GM19035 (cell line): ENCODE data around the gene MCU.
"Not testable (repeated sequence)": the region's sequence is repeated elsewhere in the genome, so short reads cannot be mapped to it uniquely, and the experiment has no call there.

Source experiments
- ATAC-seq: cut with Tn5 transposase; IDR thresholded peaks from one replicate; pipeline ENCODE4 v1.9.1; 2021; ENCODE audit not compliant: unreplicated experiment

Gene MCU

DNA sequence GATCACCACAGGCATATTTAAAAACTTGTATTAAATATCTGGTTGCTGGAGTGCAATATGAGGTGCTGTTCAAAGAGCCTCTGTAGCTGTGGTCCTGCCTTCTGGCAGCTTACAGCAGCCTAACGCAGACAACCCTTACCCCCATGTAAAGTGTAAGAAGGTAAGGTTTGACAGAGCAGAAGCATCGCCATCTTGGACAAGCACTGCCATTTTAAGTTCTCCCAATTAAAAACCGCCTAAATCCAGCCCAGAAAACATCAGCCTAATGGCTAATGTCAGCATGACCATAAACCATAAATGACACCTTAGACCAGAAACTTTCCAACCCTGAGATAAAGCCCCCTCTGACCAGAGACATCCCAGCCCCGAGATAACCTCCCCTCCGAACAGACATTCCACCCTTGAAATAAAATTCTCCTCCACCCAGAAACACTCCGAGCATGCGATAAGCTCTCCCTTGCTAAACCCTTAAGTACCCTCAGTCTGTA, 196.3 kb downstream of the MCU start:
- ATAC-seq: no peak

- no peak for ATAC-seq
Measured at GRCh38 chr10:72889391-72889831, 197.5 kb downstream of the MCU start.

DNA sequence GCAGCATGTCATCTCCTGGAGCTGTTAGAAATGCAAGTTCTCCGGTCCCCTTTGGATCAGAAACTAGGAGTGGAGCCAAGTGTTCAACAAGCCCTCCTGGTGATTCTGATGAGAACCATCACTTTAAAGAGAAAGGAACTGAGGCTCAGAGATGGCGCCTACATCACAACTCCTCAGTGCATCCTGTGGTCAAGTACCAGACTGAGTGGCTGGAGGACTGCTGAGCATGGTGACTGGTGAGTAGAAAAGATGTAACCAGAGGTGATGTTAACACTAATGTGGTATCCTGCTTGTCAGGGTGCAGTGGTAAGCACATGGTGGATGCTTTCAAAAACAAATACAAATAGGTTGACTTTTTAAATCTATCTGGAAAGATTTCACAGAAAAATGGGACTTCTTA, 198.1 kb downstream of the MCU start:
- no peak for ATAC-seq

DNA sequence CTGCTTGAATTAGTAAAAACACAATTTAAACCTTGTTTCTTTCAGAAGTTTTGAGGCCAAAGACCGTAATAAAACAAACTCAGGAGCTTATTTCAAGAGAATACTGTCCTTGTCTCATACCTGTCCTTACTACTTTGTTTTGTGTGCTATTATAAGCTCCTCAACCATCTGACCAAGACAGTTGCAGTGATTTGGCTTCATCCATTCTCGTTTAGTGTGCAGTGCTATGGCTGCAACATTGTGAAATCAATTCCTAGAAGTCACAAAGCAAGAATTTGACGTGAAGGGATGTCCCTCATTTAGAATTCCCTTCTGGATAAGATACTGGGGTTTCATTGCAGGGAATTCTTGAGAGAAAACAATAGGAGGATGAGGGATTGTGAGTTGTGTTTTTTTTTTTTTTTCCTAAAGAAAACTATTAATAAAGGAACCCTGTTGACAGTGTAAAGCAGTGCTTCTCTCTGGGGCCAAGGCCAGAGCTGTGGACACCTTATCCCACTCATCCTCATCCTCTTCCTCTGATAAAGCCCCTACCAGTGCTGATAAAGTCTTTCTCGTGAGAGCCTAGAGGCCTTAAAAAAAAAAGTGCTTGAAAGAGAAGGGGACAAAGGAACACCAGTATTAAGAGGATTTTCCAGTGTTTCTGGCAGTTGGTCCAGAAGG, 201.3 kb downstream of the MCU start, which contains the start of gene OIT3:
Gene OIT3, plus strand, starts transcription at position 604 of the 663 bp plus-strand sequence. CDS start 60 bp downstream, outside the sequence.
- no peak for ATAC-seq

DNA sequence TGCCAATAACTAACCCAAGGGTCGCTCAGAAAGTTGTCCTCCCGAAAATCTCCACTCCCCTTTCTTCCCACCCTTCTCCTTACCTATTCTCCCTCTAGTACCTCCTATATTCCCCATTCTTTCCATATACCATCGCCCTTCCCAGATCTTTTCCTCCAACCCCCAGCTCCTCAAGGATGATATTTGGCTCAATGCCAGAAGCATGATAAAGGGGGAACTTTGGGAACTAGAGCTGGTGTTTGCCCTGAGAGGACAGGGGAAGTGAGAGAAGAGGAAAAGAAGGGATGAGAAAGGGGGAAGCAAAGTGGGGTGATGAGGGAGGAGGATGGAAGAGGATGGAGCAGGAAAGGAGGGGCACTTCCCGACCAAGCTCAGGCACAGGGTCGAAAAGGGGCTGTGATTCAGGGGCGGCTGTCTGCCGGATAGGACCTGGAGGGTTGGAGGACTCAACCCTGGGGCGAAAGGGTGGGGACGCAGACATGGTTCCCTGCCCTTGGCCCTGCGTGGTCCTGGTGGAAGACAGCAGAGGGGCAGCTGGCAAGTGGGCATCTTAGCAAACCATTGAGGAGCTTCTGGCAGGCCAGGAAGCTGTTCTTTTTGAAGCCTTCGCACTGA, 203.4 kb downstream of the MCU start:
- ATAC-seq: no peak

DNA sequence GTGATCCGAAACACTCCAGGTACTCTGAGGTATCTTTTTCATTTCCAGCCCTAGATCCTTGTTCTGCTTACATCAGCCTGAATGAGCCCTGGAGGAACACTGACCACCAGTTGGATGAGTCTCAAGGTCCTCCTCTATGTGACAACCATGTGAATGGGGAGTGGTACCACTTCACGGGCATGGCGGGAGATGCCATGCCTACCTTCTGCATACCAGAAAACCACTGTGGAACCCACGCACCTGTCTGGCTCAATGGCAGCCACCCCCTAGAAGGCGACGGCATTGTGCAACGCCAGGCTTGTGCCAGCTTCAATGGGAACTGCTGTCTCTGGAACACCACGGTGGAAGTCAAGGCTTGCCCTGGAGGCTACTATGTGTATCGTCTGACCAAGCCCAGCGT, 206.7 kb downstream of the MCU start:
- no peak for ATAC-seq

GRCh38 chr10:72899545-72899944, 207.6 kb downstream of the MCU start:
- ATAC-seq: no peak

- ATAC-seq: not testable (repeated sequence)
Measured at GRCh38 chr10:72903941-72904446, 212.1 kb downstream of the MCU start.

GRCh38 chr10:72904806-72905205, 212.9 kb downstream of the MCU start:
- ATAC-seq: no peak

GRCh38 chr10:72906446-72906845, 214.5 kb downstream of the MCU start:
- ATAC-seq: no peak

DNA sequence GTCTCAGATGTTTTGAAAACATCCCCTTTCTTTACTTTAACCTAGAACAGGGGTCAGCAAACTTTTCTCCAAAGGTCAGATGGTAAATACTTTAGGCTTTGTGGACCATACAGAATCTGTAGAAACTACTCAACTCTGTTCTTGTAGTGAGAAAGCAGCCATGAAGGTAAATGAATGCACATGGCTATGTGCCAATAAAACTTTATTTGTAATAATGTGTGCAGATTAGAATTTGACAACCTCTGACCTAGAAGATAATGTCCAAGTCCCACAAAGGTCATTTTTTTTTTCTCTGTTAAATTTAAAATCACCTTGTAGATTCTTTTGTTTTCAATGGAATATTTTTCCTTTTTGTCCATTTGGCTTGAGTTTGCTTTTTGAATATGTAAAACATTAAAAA, 218.8 kb downstream of the MCU start:
- ATAC-seq: no peak

- ATAC-seq: no peak
Measured at GRCh38 chr10:72911758-72912157, 219.8 kb downstream of the MCU start.

DNA sequence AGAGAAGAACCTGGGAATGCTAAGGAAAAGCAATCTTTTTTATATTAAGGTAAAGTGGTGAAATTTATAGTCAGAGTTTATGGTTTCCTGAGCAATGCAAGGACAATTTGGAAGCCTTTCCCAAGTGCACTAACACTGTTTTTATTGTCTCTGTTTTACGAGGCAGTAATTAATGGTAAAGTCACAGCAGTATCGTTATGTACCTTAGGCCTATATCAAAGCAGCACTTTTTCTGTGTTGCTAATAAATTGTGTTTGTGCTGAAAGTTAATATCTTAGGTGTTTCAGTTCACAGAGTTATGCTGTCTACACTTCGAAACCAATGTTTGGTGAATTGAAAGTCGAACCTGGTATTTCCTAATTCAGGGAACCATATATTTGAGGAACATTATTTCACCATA, 220.8 kb downstream of the MCU start:
- no peak for ATAC-seq

- no peak for ATAC-seq
Measured at GRCh38 chr10:72913287-72913686, 221.3 kb downstream of the MCU start.

GRCh38 chr10:72917201-72917600, 225.3 kb downstream of the MCU start:
- ATAC-seq: not testable (repeated sequence)

DNA sequence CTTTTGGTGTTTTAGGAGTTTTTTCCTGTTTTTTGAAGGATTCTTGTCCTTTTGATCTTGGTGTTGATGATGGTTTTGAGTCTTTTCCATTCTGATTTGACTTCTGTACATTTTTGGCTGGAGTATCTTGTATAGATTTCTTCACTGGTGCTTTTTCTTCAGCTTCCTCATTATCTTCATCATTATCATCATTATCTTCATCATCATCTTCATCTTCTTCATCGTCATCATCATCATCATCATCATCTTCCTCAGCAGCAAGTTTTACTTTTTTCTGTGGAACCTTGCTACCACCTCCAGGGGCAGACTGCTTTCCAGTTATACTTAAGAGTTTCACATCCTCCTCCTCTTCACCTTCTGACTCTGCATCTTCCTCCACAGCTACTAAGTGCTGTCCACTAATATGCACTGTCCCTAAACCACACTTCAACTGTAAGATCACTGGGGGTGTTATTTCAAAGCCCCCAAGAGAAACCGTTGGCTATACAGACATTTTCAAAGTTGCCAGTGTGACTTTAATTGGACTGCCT, 225.9 kb downstream of the MCU start:
- ATAC-seq: not testable (repeated sequence)

DNA sequence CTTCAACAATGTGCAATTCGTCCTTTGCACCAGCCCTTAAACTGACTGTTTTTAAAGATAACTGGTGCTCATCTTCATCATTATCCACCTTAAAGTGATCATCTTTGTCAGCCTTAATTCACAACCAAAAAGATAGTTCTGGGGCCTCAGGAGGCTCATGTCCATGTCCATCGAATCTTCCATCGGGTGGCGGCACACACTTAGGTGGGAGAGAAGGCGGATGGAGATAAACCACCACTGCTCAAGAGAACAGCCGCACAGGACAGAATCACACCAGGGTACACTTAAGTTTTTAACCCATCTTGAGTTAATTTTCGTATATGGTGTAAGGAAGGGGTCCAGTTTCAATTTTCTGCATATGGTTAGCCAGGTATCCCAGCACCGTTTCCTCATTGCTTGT, 226.4 kb downstream of the MCU start:
- no peak for ATAC-seq

DNA sequence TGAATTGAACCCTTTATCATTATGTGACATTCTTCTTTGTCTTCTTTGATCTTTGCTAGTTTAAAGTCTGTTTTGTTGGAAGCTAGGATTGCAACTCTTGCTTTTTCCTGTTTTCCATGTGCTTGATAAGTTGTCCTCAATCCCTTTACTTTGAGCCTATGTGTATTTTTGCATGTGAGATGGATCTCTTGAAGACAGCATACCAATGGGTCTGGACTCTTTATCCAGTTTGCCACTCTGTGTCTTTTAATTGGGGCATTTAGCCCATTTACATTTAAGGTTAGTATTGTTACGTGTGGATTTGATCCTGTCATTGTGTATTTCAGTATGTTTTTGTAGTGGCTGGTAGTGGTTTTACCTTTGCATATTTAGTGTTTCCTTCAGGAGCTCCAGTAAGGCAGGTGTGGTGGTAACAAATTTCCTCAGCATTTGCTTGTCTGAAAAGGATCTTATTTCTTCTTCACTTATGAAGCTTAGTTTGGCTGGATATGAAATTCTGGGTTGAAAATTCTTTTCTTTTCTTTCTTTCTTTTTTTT, 229.3 kb downstream of the MCU start:
- not testable (repeated sequence) for ATAC-seq

DNA sequence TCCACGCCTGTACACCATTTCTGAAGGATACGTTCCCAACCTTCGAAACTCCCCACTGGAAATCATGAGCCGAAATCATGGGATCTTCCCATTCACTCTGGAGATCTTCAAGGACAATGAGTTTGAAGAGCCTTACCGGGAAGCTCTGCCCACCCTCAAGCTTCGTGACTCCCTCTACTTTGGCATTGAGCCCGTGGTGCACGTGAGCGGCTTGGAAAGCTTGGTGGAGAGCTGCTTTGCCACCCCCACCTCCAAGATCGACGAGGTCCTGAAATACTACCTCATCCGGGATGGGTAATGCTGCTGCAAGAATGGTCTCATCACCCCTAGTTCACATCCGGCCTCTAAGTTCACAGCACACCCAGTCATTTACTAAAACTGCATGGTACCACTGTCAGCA, 232.4 kb downstream of the MCU start:
- ATAC-seq: no peak

- ATAC-seq: no peak
Measured at GRCh38 chr10:72925951-72926465, 234.1 kb downstream of the MCU start.

- no peak for ATAC-seq
Measured at GRCh38 chr10:72927485-72927884, 235.5 kb downstream of the MCU start.

GRCh38 chr10:72928798-72929197, 236.9 kb downstream of the MCU start:
- ATAC-seq: no peak
